Measurements from ENCODE around the gene OPN5. TPM values are rescaled to one million over a fixed set of nuclear protein-coding genes. Genes with fewer than 3 reads are reported as not detected.

The OPN5 gene
- total and polyA plus RNA-seq, 2 donors from 2014 or later = 0.16 TPM; not detected in 1

DNA sequence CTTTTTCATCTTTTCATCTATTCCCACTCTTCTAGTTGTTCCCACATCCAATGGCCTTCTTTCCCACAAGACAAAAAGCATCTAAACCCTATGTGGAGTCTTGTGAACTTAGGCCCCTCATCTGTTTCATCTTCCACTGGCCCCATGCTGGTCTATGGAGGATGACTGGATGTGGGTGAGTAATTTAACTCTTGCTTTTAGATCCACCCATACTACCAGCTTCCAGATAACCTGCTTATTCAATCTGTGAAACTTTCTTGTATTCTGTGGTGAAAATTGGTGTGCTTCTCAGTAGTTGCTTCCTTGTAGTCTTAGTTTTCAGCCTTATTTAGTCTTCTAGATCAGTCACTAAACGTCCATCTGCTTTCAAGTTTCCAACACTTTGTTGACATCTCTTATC, 64.9 kb downstream of the OPN5 start:
- DNase-seq (no peak), FAIRE-seq (no peak)
- peaks cover 0 to 4% (median 0%) of the 10 kb centered on the region in 3 donors for H3K9me3 ChIP-seq (ENCODE audit: control insufficient read depth in 2 of 3, insufficient read depth in 1 of 3, low read length in 3 of 3)
- H3K4me1 ChIP-seq (ENCODE audit: control insufficient read depth in 2 of 3, insufficient read depth in 2 of 3, low read depth in 1 of 3, low read length in 3 of 3) = no peaks in the 10 kb centered on the region
- no peak overlapping the region for H3K27ac ChIP-seq (ENCODE audit: low read depth in 2 of 2, low read length in 2 of 2)
- no peaks in the 10 kb centered on the region for H3K27me3 ChIP-seq (ENCODE audit: control insufficient read depth, insufficient read depth, low read length)
- no peaks in the 10 kb centered on the region for H3K36me3 ChIP-seq (ENCODE audit: control insufficient read depth in 2 of 3, insufficient read depth in 3 of 3, low read length in 3 of 3)
- H3K4me3 ChIP-seq (ENCODE audit: low read length in 3 of 3) = no peak overlapping the region
- H3K9ac ChIP-seq (ENCODE audit: low read length in 3 of 3) = no peak overlapping the region
- TF ChIP-seq, protein P1, sequence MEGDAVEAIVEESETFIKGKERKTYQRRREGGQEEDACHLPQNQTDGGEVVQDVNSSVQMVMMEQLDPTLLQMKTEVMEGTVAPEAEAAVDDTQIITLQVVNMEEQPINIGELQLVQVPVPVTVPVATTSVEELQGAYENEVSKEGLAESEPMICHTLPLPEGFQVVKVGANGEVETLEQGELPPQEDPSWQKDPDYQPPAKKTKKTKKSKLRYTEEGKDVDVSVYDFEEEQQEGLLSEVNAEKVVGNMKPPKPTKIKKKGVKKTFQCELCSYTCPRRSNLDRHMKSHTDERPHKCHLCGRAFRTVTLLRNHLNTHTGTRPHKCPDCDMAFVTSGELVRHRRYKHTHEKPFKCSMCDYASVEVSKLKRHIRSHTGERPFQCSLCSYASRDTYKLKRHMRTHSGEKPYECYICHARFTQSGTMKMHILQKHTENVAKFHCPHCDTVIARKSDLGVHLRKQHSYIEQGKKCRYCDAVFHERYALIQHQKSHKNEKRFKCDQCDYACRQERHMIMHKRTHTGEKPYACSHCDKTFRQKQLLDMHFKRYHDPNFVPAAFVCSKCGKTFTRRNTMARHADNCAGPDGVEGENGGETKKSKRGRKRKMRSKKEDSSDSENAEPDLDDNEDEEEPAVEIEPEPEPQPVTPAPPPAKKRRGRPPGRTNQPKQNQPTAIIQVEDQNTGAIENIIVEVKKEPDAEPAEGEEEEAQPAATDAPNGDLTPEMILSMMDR (IDR thresholded peaks at IDR 0.05; ENCODE audit: borderline replicate concordance, extremely low read depth, insufficient read depth) = no peak
- intact Hi-C loops (cut with DNase I) = no loop called here

DNA sequence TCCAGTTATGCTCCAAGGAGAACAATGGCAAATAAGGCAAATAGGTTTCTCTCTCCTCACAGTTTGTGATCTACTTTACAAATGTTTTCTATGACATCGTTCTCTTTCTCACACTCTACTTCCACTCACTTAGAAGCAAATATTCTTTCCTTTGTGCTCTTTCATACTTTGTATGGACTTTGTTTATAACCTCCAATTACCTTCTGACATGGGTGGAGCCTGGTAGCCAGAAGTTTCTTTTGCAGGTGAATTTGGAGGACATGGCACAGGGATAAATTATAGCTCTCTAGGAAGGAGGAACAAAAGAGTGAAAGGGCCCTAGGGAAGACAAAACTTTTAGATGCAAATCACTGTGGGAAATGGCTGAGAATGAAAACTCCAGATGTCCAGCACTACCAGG, 69.3 kb downstream of the OPN5 start:
- Histone ChIP-seq H3K27me3 (ENCODE audit: control insufficient read depth, insufficient read depth, low read length) (no peaks in the 10 kb centered on the region), H3K9ac (ENCODE audit: low read length in 3 of 3) (no peak overlapping the region), H3K9me3 (ENCODE audit: control insufficient read depth in 2 of 3, insufficient read depth in 1 of 3, low read length in 3 of 3) (no peaks in the 10 kb centered on the region), H3K4me1 (ENCODE audit: control insufficient read depth in 2 of 3, insufficient read depth in 2 of 3, low read depth in 1 of 3, low read length in 3 of 3) (no peaks in the 10 kb centered on the region), H3K4me3 (ENCODE audit: low read length in 3 of 3) (no peak overlapping the region), H3K36me3 (ENCODE audit: control insufficient read depth in 2 of 3, insufficient read depth in 3 of 3, low read length in 3 of 3) (no peaks in the 10 kb centered on the region), H3K27ac (ENCODE audit: low read depth in 2 of 2, low read length in 2 of 2) (no peak overlapping the region)
- TF ChIP-seq, protein P1 (IDR thresholded peaks at IDR 0.05; ENCODE audit: borderline replicate concordance, extremely low read depth, insufficient read depth) = no peak
- intact Hi-C loops (cut with DNase I) = no loop called here
- no peak for FAIRE-seq
- DNase-seq = no peak

DNA sequence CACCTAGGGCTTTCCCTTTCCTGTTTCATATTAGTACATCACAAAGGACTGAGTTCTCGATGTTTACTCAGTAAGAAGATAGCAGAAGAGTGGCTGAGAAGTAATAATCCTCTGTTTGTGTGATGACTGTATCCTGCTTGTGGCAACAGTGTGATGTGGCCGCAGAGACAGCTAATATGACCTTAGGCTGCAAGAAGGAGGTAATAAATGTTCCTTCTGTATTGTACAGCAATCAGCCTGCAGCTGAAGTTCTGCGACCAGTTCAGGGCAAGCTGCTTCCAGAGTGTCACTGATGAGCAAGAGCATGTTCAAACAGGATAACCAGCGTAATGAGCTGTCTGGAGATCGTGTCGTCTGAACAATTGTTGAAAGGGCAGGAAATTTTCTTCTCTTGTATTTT, 70.9 kb downstream of the OPN5 start:
- intact Hi-C loops (cut with DNase I) = no loop called here
- no peak for FAIRE-seq

More for the DNA sequence above, 70.9 kb downstream of the OPN5 start:
- H3K4me1 ChIP-seq (ENCODE audit: control insufficient read depth in 2 of 3, insufficient read depth in 2 of 3, low read depth in 1 of 3, low read length in 3 of 3) = peaks cover 0 to 2% (median 0%) of the 10 kb centered on the region in 3 donors
- no peak overlapping the region for H3K27ac ChIP-seq (ENCODE audit: low read depth in 2 of 2, low read length in 2 of 2)
- TF ChIP-seq, protein P1 (IDR thresholded peaks at IDR 0.05; ENCODE audit: borderline replicate concordance, extremely low read depth, insufficient read depth) = no peak
- no peak overlapping the region for H3K4me3 ChIP-seq (ENCODE audit: low read length in 3 of 3)
- no peak for DNase-seq
- H3K36me3 ChIP-seq (ENCODE audit: control insufficient read depth in 2 of 3, insufficient read depth in 3 of 3, low read length in 3 of 3) = no peaks in the 10 kb centered on the region
- H3K9ac ChIP-seq (ENCODE audit: low read length in 3 of 3) = no peak overlapping the region
- no peaks in the 10 kb centered on the region for H3K27me3 ChIP-seq (ENCODE audit: control insufficient read depth, insufficient read depth, low read length)
- H3K9me3 ChIP-seq (ENCODE audit: control insufficient read depth in 2 of 3, insufficient read depth in 1 of 3, low read length in 3 of 3) = no peaks in the 10 kb centered on the region
